Right lobe of liver (tissue), 6 donors: ENCODE data around the gene DIAPH2. TPM values are rescaled to one million over a fixed set of nuclear protein-coding genes. Genes with fewer than 3 reads are reported as not detected.

Experiments
- ATAC-seq, 4 donors: fragments of 200-7000 bp; cut with Tn5 transposase; one replicate each; pipeline ENCODE4 v1.9.1; 2020; ENCODE audit warnings: mild to moderate bottlenecking in 4 of 4, moderate library complexity in 4 of 4
- DNase-seq, 3 donors: peaks; one replicate each; pipeline ENCODE4 v3.0.0-alpha.2; 2020
- H3K27ac ChIP-seq, 3 donors: fragments of 200-600 bp; one replicate each; pipeline ENCODE4 v1.8.0; 2022
- H3K27me3 ChIP-seq, 2 donors: fragments of 200-600 bp; one replicate each; pipeline ENCODE4 v1.8.0; 2022
- H3K36me3 ChIP-seq, 4 donors: fragments of 200-600 bp; sonication (generic) in 1 of 4; one replicate each; pipeline versions ENCODE4 v1.5.1 to v1.8.0; 2017 to 2022; ENCODE audit warnings: control low read depth in 1 of 4
- H3K4me1 ChIP-seq, 4 donors: fragments of 200-600 bp; sonication (generic) in 1 of 4; one replicate each; pipeline versions ENCODE4 v1.5.1 to v1.8.0; 2017 to 2022; ENCODE audit warnings: control low read depth in 1 of 4
- H3K4me3 ChIP-seq, 3 donors: fragments of 200-600 bp; one replicate each; pipeline ENCODE4 v1.8.0; 2022
- H3K9me3 ChIP-seq, 4 donors: fragments of 200-600 bp; sonication (generic) in 1 of 4; one replicate each; pipeline versions ENCODE4 v1.5.1 to v1.8.0; 2017 to 2022; ENCODE audit warnings: control low read depth in 1 of 4
- POLR2A ChIP-seq: fragments of 450-650 bp; IDR thresholded peaks from one replicate; pipeline ENCODE4 v1.6.1; 2017; ENCODE audit warnings: antibody characterized with exemption, mild to moderate bottlenecking
- WGBS: methylation state at CpG from one replicate; pipeline ENCODE4 v1.1.6; 2018; ENCODE audit warnings: low coverage, low lambda C conversion rate; ENCODE audit not compliant: insufficient coverage; ENCODE audit errors: missing lambda C conversion rate; 5-methylcytosine and 5-hydroxymethylcytosine counted together
- intact Hi-C, 2 donors: fragments of 100-400 bp; cut with DNase I; formaldehyde crosslinking; loops; one replicate each; pipeline versions ENCODE4 v1.11.2 to v1.14.1; 2022
- total RNA-seq, 6 experiments: library from RNA; depleted of rRNA in 2 of 6; stranded (reverse); fragments of >200 nt in 2 of 6; fragmentation: NEBNext Ultra II Directional in 3 of 6; extraction: Animal tissue kit (Norgen Biotek cat#: 25700) in 3 of 6; gene quantifications; one replicate each; pipeline versions ENCODE4 v1.1.0 to v1.2.4, GENCODE V29; 2016 to 2023
- TF ChIP-seq, protein P1 (sequence below), 4 donors: fragments of 200-600 bp in 3 of 4; fragments of 450-650 bp in 1 of 4; IDR thresholded peaks; one replicate each; pipeline versions ENCODE4 v1.5.1 to v1.8.0; 2016 to 2022; ENCODE audit warnings: antibody characterized with exemption in 4 of 4, mild to moderate bottlenecking in 2 of 4
- donor health status: DM: no; HTN: yes; CAD: no.
- donor health status: DM: no; HTN: no; CAD: no.
- donor health status: DM: no; HTN: no; CAD: no.
- donor health status: DM: no; HTN: yes; CAD: no.
- donor health status: DM: no; HTN: yes; CAD: no.

DIAPH2 gene
- total RNA-seq, 6 experiments from 2014 or later: 10.6 to 20.0 (median 16.4) TPM

DNA sequence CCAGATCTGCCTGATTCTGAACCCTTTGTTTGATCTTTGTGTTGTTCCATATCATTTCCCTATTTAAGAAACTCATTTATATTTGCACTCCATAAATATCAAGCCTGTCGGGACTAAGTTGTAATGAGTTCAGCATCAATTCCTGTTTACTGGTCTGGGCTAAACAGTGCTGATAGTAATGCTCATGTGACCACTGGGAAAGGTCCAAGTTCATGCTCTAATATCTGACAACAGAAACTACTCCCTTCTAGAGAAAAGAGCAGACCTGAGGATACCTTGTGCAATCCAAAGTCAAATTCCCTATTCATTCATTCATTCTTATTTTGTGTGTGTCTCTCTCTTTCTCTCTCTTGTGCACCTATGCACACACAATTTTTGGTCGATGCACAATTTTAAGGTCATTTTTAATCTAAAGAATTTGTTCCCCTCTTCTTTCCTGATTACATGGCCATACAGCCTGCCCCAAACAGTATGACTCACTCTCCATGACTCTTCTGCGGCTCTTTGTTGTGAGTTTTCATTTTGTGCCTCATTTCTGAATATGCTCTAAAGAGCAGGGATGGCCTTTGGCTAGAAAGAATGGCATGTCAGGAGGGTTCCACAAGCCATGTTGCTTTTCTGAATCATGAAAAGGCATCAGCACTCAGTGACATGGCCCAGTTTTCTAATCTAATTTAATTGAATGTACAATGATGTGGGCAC, 863.4 kb downstream of the DIAPH2 start:
- ATAC-seq: peak in 1 of 4 donors; percentile 55
- WGBS: 75% methylated on average over 3 of the region's 3 CpGs
- intact Hi-C loops: no loop called here
- no peak for DNase-seq
- H3K9me3 ChIP-seq: no peaks in the 10 kb centered on the region
- no peaks in the 10 kb centered on the region for H3K36me3 ChIP-seq
- no peaks in the 10 kb centered on the region for H3K27me3 ChIP-seq
- H3K4me1 ChIP-seq: no peaks in the 10 kb centered on the region
- no peak overlapping the region for H3K4me3 ChIP-seq
- TF ChIP-seq, protein P1, sequence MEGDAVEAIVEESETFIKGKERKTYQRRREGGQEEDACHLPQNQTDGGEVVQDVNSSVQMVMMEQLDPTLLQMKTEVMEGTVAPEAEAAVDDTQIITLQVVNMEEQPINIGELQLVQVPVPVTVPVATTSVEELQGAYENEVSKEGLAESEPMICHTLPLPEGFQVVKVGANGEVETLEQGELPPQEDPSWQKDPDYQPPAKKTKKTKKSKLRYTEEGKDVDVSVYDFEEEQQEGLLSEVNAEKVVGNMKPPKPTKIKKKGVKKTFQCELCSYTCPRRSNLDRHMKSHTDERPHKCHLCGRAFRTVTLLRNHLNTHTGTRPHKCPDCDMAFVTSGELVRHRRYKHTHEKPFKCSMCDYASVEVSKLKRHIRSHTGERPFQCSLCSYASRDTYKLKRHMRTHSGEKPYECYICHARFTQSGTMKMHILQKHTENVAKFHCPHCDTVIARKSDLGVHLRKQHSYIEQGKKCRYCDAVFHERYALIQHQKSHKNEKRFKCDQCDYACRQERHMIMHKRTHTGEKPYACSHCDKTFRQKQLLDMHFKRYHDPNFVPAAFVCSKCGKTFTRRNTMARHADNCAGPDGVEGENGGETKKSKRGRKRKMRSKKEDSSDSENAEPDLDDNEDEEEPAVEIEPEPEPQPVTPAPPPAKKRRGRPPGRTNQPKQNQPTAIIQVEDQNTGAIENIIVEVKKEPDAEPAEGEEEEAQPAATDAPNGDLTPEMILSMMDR (IDR thresholded peaks at IDR 0.05): no peak
- H3K27ac ChIP-seq: no peak overlapping the region

DNA sequence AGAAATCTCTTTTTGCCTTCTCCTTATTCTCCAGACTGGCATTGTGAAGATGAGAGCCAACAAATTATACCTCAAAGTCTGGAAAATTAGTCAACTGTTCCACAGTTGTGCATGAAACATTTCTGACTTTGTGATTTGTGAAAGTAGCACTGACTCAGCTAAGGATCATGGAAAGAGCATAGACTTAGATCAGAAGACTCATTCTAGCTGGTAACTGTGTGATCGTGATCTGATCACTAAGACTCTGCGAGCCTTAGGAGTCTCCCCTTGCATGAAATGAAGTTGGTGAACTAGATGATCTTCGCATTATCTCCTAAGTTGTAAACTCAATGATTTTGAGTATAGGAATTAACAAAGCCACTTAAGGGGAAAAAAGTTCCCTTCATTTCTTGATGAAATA, 867.2 kb downstream of the DIAPH2 start:
- ATAC-seq (no peak), DNase-seq (no peak)
- intact Hi-C loops: no loop called here
- Histone ChIP-seq H3K4me3 (no peak overlapping the region), H3K9me3 (no peaks in the 10 kb centered on the region), H3K27ac (no peak overlapping the region), H3K4me1 (no peaks in the 10 kb centered on the region), H3K27me3 (no peaks in the 10 kb centered on the region), H3K36me3 (no peaks in the 10 kb centered on the region)
- WGBS: 96% methylated on average over 3 of the region's 3 CpGs
- TF ChIP-seq, protein P1 (IDR thresholded peaks at IDR 0.05): no peak
- no peak for TF ChIP-seq POLR2A

DNA sequence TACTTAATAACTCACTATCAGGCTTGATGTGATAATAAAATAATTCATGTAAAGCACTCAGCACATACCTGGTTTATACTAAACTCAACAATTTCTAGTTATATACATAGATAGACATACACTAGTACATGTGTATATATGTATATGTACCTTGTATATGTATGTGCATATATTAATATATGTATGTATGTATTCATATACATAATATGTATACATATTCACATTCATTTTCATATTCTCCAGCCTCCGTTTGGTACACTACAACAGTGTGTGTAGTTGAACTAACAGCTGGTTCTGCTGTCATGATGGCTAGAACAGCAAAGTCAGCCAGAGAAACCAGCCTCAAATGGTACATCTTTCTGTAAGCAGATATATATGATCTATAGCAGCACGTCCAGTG, 869.2 kb downstream of the DIAPH2 start:
- no peak for ATAC-seq
- no peaks in the 10 kb centered on the region for H3K9me3 ChIP-seq
- H3K27ac ChIP-seq: no peak overlapping the region
- no peaks in the 10 kb centered on the region for H3K36me3 ChIP-seq
- no peaks in the 10 kb centered on the region for H3K4me1 ChIP-seq
- no peak overlapping the region for H3K4me3 ChIP-seq
- intact Hi-C loops: no loop called here
- H3K27me3 ChIP-seq: no peaks in the 10 kb centered on the region
- TF ChIP-seq, protein P1 (IDR thresholded peaks at IDR 0.05): no peak
- TF ChIP-seq POLR2A: no peak
- WGBS: 62% methylated on average over 2 of the region's 2 CpGs
- DNase-seq: no peak

DNA sequence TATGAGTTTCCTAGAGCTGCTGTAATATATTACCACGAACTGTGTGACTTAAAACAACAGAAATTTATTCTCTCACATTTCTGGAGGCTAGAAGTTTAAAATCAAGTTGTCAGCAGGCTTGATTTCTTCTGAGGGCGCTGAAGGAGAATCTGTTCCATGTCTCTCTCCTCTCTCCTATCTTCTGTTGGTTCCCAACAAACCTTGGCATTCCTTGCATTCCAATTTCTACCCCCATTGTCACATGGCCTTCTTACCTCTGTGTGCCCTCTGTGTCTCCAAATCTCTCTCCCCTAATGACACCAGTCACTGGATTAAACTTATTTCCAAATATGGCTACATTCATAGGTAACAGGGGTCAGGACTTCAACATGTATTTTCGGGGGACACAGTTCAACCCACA, 871.7 kb downstream of the DIAPH2 start:
- TF ChIP-seq POLR2A: no peak
- TF ChIP-seq, protein P1 (IDR thresholded peaks at IDR 0.05): no peak
- H3K27ac ChIP-seq: no peak overlapping the region
- ATAC-seq (no peak), DNase-seq (no peak)
- intact Hi-C loops: no loop called here
- H3K27me3 ChIP-seq: no peaks in the 10 kb centered on the region
- no peaks in the 10 kb centered on the region for H3K36me3 ChIP-seq
- no peaks in the 10 kb centered on the region for H3K9me3 ChIP-seq
- 49% methylated on average over 3 of the region's 3 CpGs for WGBS
- no peaks in the 10 kb centered on the region for H3K4me1 ChIP-seq
- H3K4me3 ChIP-seq: no peak overlapping the region
